NCI-H2196 (cell line): ENCODE measurements around the gene PHOX2A.

Experiments used
- DNase-seq: peaks from one replicate; lab custom pipeline; 2025; ENCODE audit not compliant: unreplicated experiment; lab: John Stamatoyannopoulos, UW

Gene PHOX2A

GRCh38 chr11:72234920-72235319 lies 9.1 kb downstream of the PHOX2A start:
- DNase-seq: no peak

- no peak for DNase-seq
Measured at GRCh38 chr11:72234514-72234830, 9.5 kb downstream of the PHOX2A start.

DNA sequence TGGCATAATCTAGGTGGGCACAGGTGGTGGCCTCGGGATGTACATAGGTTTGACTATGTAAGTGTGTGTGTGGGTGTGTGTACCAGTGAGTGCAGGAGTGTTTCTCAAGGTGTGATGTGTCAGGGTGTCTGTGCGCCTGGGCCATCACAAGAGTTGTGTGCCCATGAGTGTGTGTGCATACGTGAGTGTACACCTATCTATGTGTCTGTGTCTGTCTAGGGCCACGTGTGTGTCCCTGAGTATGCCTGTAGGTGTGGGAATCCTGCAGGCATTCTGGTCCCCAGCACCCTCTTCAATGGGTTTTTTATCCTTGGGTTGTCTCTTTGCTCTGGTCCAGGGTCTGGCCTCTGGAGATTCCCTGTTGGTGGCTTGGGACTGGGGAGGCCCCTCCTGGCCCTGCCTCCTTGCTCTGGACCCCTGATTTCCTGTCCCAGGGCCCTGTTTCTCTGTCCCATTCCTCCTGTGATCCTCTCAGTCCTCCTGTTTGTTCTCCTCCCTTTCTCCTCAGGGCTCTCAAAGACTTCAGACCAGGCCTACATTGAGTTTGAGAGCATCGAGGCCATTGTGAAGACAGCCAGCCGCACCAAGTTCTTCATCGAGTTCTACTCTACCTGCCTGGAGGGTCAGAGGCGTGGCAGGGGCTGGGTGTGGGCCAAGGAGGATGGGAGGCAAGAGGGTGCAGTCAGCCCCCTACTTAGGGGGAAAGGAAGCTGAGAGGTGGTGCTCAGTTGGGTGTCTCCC lies 10.0 kb downstream of the PHOX2A start:
- DNase-seq: no peak

GRCh38 chr11:72233056-72233772 lies 10.8 kb downstream of the PHOX2A start:
- no peak for DNase-seq

GRCh38 chr11:72232260-72233055 lies 11.5 kb downstream of the PHOX2A start:
- DNase-seq: no peak

GRCh38 chr11:72231396-72232259 lies 12.3 kb downstream of the PHOX2A start:
- no peak for DNase-seq

DNA sequence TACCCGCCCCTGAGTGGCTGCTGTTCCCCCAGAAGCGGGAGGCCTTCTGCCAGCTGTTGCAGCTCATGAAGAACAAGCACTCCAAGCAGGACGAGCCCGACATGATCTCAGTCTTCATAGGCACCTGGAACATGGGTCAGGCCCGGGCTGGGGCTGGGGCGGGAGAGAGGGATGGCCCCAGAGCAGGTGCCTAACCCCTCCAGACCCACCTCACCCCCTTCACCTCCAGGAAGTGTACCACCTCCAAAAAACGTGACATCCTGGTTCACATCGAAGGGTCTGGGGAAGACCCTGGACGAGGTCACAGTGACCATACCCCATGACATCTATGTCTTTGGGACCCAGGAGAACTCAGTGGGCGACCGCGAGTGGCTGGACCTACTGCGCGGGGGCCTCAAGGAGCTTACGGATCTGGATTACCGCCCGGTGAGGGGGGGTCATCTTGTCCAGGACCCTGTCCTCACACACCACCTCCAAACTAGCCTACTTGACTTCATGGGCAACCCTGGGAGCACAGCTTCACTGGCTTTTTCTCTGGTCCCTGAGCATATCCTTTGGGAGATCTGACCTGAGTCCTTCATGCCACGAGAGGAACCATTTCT lies 13.1 kb downstream of the PHOX2A start:
- DNase-seq: no peak

GRCh38 chr11:72229925-72230763 lies 13.8 kb downstream of the PHOX2A start:
- DNase-seq: no peak

DNA sequence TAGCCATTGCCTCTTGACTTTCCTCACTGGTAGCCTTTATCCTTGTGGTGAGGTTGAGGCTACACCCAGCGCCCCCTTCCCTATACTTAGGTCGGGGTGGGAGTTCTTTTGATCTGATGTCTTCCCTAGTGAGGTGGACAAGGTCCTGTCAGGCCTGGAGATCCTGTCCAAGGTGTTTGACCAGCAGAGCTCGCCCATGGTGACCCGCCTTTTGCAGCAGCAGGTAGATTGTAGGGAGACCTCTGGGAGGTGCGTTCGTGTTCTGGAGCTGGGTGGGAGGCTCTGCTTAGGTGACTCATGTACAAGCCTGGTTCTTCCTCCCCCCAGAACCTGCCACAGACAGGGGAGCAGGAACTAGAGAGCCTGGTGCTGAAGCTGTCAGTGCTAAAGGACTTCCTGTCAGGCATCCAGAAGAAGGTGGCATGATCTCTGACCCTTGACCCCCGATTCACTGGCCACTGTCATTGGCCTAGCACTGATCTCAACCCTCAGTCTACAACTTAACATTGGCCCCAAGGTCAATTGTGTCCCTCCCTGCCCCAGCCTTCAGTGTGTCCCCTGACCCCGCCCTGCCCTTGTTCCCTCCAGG lies 14.5 kb downstream of the PHOX2A start:
- DNase-seq: no peak

DNA sequence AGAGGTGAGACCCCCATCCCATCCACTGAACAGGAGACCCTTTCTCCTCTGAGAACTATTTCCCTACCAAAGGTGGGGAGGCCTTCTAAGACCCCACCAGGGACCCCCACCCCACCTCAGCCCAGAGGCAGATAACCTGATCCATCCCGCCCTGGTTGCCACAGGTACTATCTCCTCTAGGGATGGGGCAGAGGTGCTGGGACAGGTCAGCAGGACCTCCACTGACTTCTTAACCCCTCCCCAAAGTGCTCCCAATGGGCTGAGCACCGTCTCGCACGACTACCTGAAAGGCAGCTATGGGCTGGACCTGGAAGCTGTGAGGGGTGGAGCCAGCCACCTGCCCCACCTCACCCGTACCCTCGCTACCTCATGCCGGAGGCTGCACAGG lies 15.1 kb downstream of the PHOX2A start:
- no peak for DNase-seq

GRCh38 chr11:72228229-72228843 lies 15.6 kb downstream of the PHOX2A start:
- peak; percentile 49 for DNase-seq

- DNase-seq: peak; percentile 94
Measured at GRCh38 chr11:72227316-72228228, 16.4 kb downstream of the PHOX2A start.

GRCh38 chr11:72226701-72227100 lies 17.3 kb downstream of the PHOX2A start:
- DNase-seq: no peak

- no peak for DNase-seq
Measured at GRCh38 chr11:72225411-72225951, 18.5 kb downstream of the PHOX2A start.

- no peak for DNase-seq
Measured at GRCh38 chr11:72224564-72225410, 19.2 kb downstream of the PHOX2A start, which contains the start of gene INPPL1. Gene INPPL1 (plus strand): TSS chr11:72224767. CDS start chr11:72224985, 218 bp downstream.
